Left lobe of liver (tissue), 2 donors: ENCODE measurements around the gene ZNF195. TPM values are rescaled to one million over a fixed set of nuclear protein-coding genes. Genes with fewer than 3 reads are reported as not detected.
"Not testable (repeated sequence)": the region's sequence is repeated elsewhere in the genome, so short reads cannot be mapped to it uniquely, and the experiment has no call there.

Experiments
- ATAC-seq: fragments of 200-7000 bp; cut with Tn5 transposase; one replicate; pipeline ENCODE4 v1.9.1; 2020; ENCODE audit warnings: mild to moderate bottlenecking, moderate library complexity
- DNase-seq: peaks from one replicate; pipeline ENCODE4 v3.0.0-alpha.2; 2020; ENCODE audit warnings: low spot score
- total RNA-seq: library from RNA; stranded (reverse); gene quantifications from one replicate; pipeline ENCODE4 v1.2.1, GENCODE V29; 2021
- donor health status: DM: no; HTN: no; CAD: no; lungs with moderate emphysema.
- donor health status: DM: no; HTN: yes; CAD: no.

Gene ZNF195
- total RNA-seq, 1 donor from 2014 or later, result 7.2 TPM

DNA sequence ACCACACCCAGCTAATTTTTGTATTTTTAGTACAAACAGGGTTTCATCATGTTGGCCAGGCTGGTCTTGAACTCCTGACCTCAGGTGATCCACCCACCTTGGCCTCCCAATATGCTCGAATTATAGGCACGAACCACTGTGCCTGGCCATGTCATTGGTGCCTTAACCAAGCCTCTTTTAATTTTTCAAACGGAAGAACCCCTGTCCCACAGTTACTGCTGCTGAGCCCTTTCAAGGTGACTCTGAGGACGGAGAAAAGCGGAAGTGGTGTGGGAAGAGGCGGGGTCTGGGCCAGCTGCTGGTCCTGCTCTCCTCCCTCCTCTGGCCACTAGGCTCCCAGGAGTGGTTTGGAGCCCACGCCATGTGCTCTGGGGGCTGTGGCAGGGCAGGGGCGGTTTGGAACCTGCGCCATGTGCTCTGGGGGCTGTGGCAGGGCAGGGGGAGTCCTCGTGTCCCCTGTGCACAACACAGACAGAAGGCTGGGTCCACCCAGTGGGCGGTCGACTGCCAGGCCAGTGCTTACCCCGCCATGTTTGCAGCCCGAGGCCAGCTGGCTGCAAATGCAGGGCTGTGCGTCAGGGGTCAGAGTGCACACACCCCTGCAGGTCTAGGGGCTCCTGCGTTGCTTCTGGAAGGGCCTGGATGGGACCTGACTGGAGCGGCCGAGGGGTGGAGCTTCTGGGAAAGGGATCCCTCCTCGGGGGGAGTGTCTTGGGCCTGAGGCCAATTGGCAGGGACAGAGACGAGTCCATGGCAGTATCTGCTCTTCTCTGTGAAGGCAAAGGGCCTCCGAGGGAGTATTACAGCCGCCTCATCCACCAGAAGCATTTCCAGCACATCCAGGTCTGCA is 25.4 kb upstream of the ZNF195 start:
- DNase-seq, ATAC-seq: not testable (repeated sequence)

DNA sequence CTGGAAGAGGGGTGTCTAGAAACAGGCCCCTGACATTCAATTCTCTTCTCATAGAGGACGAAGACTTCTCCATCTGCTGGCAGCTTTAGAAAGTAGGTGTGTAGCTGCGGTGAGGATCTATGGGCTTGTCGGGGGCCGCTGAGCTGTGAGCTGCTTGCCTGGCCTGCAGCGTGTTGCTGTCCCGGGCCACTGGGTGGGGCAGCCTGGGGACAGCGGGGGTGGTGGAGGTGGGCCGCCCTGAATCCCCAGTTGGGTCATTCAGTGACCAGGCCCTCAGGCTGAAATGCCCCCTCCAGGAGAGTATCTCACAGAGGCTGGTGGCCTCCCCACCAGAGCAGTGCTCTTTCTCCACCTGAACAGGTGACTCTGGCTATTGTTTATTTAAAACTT is 23.9 kb upstream of the ZNF195 start:
- not testable (repeated sequence) for ATAC-seq, DNase-seq

DNA sequence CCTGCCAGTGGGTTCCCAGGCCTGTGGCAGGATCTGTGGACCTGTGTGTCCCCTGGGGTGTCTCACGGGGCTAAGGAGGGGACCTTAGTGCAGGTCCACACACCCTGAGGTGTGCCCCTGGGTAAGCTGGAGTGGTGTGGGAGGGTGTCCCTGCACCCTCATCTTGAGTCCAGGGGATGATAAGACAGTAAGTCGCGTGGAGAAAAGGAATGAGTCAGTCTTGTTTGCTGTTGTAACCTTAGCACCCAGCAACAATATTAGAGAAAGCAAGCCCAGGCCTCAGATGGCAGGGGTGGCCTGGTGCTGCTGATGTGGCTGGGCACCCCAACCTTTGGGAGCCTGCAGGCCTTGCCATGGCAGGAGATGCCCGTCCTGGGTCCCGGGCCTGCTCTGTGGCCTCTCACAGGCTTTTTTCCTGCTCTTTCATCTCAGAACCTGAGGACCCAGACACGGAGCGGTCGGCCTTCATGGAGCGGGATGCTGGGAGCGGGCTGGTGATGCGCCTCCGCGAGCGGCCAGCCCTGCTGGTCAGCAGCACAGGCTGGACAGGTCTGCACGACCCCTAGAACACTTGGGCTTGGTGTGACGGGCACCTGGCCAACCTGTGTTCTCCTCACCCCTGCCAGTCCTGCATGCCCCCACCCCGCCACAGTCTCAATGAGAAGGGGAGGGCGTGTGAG is 23.4 kb upstream of the ZNF195 start:
- not testable (repeated sequence) for ATAC-seq, DNase-seq

DNA sequence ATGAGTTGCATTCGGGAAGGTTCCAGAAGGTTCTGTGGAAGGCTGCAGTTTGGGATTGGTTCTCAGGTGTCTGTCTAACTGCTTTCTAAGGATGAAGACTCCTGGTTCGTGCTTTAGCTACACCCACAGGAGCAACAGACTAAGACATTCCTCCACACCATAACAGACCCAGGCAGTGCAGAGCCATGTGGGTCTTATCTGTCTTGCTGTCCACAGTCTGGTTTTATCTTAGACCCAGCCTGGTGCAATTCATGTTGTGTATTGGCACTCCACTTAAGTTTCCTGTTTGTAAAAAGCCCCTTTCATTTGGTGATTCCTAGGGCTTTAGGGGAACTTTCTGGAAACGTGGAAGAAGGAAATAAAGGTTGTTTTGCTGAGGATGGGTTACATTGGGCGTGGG is 22.1 kb upstream of the ZNF195 start:
- DNase-seq, ATAC-seq: not testable (repeated sequence)

DNA sequence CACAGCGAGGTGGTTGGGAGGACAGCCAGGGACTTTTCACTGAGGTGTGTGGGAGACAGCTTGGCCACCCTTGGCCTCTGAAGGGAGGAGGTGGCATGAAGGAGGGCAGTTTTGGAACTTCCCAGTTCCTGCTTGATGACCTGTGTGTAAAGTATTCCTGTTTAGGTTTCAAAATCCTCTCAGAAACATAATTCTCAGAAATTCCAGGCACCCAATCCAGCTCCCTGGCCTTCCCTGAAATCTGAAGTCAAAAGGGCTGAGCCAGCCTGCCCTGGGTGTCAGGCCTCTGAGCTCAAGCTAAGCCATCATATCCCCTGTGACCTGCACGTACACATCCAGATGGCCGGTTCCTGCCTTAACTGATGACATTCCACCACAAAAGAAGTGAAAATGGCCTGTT is 19.6 kb upstream of the ZNF195 start:
- ATAC-seq, DNase-seq: not testable (repeated sequence)

DNA sequence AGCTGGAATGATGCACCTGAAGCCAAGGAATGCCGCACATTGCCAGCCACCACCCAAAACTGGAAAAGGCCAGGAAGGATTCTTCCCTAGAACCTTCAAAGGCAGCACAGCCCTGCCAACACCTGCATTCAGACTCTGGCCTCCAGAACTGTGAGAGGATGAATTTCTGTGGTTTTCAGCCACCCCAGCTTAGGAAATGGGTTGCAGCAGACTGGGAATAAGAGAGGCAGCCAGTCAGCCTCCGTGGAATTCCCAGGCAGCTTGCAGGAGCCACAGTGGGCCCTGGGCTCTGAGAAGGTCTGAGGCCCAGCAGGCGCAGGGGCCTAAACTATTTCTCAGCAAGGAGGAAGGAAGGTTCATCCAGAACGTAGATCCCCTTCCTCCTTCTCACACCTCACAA is 19.2 kb upstream of the ZNF195 start:
- DNase-seq, ATAC-seq: not testable (repeated sequence)

DNA sequence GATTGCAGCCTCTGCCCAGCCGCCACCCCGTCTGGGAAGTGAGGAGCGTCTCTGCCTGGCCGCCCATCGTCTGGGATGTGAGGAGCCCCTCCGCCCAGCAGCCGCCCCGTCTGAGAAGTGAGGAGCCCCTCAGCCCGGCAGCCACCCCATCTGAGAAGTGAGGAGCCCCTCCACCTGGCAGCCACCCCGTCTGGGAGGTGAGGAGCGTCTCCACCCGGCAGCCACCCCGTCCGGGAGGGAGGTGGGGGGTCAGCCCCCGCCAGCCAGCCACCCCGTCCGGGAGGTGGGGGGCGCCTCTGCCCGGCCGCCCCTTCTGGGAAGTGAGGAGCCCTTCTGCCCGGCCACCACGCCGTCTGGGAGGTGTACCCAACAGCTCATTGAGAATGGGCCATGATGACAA is 18.3 kb upstream of the ZNF195 start:
- not testable (repeated sequence) for DNase-seq, ATAC-seq

DNA sequence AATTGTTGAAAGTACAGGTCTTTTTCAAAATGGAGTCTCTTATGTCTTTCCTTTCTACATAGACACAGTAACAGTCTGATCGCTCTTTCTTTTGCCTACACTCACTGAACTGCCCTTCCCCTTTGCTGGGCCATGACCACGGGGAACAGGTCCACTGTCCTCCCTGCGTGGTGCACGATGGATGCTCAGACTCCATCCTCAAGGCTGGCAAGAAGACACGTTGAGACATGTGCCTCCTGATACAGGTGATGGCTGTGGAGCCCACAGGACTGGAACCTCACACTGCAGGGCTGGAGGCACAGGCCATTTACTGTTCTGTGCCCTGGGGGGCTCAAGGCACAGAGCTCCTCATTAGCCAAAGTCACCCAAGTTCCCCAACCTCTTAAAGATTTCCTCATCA is 16.5 kb upstream of the ZNF195 start:
- not testable (repeated sequence) for DNase-seq, ATAC-seq

DNA sequence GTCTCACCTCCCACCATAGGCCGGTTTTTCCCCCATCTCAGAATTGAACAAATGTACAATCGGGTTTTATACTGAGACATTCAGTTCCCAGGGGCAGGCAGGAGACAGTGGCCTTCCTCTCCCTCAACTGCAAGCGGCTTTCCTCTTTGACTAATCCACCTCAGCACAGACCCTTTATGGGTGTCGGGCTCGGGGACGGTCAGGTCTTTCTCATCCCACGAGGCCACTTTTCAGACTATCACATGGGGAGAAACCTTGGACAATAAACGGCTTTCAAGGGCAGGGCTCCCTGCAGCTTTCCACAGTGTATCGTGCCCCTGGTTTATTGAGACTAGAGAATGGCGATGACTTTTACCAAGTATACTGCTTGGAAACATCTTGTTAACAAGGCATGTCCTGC is 16.0 kb upstream of the ZNF195 start:
- ATAC-seq, DNase-seq: not testable (repeated sequence)

DNA sequence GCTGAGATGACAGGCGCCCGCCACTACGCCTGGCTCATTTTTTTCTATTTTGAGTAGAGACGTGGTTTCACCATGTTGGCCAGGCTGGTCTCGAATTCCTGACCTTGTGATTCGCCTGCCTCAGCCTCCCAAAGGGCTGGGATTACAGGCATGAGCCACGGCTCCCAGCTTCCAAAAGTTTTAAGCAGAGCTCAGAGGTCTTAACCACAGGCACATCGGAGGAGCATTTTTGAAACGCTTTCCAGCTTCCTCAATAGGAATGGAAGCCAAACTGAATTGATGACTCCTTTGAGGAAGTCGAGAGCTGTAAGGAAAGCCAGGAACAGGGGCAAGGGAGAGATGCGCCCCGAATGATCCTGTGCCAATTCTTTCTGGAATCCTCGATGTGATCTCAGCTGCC is 14.5 kb upstream of the ZNF195 start:
- not testable (repeated sequence) for DNase-seq, ATAC-seq

DNA sequence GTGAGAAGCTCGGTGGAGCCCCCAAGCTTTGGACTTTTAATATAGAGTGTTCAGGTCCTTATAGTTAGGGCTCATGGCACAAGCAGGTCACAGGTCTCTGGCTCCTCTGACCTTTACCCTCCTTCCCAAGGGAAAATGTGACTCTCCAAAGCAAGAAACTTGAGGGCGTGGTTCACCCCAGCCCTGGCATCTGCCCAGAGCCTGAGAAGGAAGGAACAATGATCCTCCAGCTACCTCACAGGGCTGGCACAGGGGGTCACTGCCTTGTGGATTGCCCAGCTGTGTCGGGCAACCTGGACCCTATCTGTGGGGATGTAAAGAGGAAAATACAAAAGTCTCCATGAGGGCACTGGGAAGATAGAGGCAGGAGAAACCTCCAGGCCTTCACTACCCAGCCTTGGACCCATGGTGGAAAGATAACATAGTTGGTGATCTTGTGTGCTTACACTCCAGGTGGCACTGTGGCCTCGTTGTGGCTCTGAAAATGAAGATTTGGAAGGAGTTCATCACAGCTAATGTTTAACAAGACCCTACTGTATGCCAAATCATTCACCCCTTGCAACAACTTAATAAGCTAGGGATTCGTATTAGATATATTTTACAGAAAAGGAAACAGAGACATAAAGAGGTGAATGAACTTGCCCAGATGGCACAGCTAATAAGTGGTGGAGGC is 3.8 kb upstream of the ZNF195 start:
- no peak for DNase-seq
- ATAC-seq, result no peak

DNA sequence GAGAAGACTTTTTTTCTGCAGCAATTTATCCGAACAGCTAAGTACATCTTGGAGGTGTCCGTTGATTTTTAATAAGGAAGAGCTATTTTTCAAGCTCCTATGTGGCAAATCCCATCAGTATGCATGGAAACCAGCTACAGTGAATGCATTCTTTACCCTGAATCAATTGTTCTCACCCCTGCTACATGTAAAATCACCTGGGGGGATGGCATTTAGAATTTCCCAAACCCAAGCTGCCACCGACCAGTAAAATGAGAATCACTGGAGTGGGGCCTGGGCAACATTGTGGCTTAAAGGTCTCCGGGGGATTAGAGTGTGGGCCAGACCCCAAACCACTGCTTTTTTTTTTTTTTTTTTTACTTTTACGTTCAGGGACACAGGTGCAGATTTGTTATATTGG is 2.8 kb upstream of the ZNF195 start:
- no peak for ATAC-seq
- DNase-seq, result no peak

DNA sequence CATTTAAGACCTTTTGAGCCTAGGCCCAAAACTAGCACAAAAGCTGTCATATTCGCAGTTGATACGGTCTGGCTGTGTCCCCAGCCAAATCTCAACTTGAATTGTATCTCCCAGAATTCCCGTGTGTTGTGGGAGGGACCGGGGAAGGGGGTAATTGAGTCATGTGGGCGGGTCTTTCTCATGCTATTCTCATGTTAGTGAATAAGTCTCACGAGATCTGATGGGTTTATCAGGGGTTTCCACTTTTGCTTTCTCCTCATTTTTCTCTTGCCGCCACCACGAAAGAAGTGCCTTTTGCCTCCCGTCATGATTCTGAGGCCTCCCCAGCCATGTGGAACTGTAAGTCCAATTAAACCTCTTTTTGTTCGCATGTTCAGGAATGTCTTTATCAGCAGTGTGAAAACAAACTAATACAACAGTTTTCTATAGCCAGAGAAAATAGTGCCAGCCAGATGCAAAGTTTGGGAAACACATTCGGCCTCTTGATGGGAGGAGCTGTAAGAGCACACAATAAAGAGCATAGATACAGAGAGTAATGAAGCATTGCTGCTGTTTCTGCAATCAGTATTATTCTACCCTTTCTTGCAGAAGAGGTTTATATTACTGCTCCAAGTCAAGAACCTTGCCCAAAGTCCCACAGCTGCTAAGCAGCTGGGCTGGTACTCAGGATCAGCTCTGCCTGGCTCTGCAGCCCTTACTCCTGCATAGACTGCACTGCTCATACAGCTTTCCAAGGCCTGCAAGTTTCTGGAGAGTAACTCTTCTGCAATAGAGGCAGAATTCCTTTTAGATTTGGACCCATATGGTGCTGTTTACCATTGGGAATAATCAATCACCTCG is 2.0 kb upstream of the ZNF195 start:
- DNase-seq (no peak), ATAC-seq (no peak)

DNA sequence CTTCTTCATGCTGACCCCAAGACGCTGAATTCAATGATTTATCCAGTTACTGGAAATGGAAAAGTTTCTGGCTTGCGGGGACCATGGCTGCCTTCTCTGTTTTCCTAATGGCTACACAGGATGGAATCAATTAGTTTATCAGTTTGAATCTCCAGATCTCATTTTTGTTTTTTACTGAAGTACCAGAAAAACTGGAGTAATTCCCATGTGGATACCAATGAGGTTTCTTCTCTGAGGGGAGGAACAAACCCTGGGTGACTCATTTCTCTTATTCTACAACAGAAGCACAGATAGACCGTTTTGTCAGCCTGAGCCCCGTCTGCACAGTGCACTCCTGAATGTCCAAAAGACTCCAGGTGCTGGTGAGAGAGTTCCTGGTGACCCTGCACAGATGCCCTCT is 3.4 kb downstream of the ZNF195 start:
- ATAC-seq, result no peak
- no peak for DNase-seq

DNA sequence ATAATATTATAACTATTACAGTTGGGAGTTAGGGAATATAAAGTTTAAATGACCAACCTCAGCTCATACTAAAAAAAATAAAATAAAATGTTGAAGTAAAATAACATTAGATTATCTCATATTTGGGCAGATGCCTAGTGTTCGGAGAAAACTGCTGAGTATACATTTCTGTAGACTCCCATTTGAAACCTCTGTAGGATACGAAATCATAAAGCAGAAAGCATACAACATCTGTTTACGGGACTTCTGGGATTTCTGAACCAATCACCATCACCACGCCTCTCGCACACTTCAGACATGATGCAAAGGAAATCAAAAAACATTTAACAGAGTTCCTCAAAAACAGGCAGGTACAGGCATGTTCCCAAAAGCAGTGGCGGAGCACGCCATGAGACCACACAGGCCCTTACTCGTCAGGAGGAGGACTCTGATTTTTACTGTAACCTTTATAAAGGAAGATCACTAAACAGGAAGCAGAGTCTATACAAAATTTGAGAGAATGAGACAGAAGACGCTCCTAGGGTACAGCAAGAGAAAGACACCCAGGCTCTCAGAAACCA is 8.6 kb downstream of the ZNF195 start:
- no peak for ATAC-seq
- DNase-seq, result no peak

DNA sequence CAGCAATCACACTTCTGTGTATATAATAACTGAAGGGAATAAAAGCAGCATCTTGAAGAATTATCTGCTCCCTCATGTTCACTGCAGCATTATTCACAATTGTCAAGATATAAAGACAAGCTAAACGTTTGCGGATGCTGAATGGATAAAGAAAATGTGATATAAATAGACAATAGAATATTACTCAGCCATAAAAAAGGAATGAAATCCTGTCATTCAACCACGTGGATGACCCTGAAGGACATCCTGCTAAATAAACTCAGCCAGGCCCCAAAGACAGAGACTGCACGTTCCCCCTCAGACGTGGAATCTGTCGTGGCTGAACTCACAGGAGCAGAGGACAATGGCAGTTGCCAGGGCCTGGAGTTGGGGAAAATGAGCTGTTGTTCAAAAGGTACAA is 9.6 kb downstream of the ZNF195 start:
- DNase-seq (no peak), ATAC-seq (no peak)

DNA sequence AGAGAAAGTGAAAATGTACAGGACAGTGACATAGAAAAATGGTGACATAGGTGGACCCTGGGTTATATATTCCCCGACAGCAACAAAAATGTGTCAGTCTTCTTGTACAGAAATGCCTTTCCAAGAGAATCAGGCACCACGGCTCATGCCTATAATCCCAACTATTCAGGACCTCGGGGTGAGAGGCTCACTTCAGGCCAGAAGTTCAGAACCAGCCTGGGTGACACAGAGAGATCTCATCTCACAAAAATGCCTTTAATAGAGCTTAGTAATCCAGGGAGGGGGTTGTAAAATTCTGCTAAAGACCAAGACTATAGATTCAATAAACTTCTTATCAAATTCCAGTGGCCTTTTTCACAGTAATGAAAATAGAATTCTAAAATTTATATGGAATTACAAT is 10.7 kb downstream of the ZNF195 start:
- ATAC-seq, result no peak
- no peak for DNase-seq

DNA sequence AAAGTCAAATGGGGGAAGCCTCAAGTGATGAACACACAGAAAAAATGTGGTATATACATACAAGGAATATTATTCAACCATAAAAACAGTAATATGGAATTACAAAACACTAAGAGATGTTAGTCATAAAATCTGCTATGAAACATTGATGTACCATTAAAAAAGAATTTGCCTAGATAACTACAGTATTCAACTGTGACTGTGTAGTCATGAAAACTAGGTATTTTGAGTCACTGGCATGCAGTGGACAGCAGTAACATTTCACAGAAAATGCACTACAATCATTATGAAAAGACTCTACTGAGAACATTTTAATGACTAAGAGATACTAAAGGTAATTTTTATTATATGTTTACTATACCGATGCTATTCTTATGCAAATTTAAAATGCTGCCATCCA is 11.7 kb downstream of the ZNF195 start:
- DNase-seq (no peak), ATAC-seq (no peak)

DNA sequence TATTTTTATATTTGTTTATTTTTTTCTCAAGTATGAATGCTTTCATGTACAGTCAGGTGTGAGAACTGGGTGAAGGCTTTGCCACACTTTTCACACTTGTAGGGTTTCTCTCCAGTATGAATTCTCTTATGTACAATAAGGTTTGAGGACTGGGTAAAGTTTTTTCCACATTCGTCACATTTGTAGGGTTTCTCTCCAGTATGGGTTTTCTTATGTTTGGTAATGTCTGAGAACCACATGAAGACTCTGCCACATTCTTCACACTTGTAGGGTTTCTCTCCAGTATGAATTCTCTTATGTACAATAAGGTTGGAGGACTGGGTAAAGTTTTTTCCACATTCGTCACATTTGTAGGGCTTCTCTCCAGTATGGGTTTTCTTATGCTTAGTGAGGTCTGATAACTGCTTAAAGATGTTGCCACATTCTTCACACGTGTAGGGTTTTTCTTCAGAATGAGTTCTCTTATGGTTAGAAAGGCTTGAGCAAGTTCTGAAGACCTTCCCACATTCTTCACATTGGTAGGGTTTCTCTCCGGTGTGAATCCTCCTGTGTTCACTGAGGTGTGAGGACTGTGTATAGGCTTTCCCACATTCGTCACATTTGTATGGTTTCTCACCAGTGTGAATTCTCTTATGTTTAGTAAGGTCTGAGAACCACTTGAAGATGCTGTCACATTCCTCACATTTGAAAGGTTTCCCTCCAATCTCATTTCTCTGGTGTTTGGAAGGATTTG is 19.7 kb downstream of the ZNF195 start:
- DNase-seq, result no peak
- ATAC-seq, result no peak
